Transverse colon (tissue), 4 donors: ENCODE results near the gene TDO2.

Experiments used
- CTCF ChIP-seq, 5 experiments: fragments of 200-600 bp in 3 of 5; fragments of 450-650 bp in 2 of 5; sonication (generic) in 3 of 5; IDR thresholded peaks; 1 replicate in 2 of 5; 2 replicates in 3 of 5; pipeline ENCODE4 v1.5.1; 2016 to 2017; ENCODE audit warnings: antibody characterized with exemption in 5 of 5, inconsistent platforms in 3 of 5, mild to moderate bottlenecking in 2 of 5, moderate library complexity in 1 of 5
- EP300 ChIP-seq: sonication (generic); formaldehyde crosslinking; IDR thresholded peaks from one replicate; pipeline ENCODE4 v1.6.1; 2017; ENCODE audit warnings: antibody characterized with exemption, low read depth
- POLR2A ChIP-seq: fragments of 450-650 bp; IDR thresholded peaks from one replicate; pipeline ENCODE4 v1.6.1; 2016; ENCODE audit warnings: antibody characterized with exemption, mild to moderate bottlenecking, moderate library complexity
- POLR2AphosphoS5 ChIP-seq, 3 donors: sonication (generic); formaldehyde crosslinking; IDR thresholded peaks; one replicate each; pipeline ENCODE4 v1.6.1; 2016; ENCODE audit warnings: antibody characterized with exemption in 3 of 3

GRCh38 chr4:155887847-155888570 lies 15.5 kb upstream of the TDO2 start:
- no peak for TF ChIP-seq CTCF (IDR thresholded peaks at IDR 0.05)
- TF ChIP-seq POLR2AphosphoS5 (IDR thresholded peaks at IDR 0.05): no peak
- no peak for TF ChIP-seq POLR2A
- TF ChIP-seq EP300: no peak
